Activated CD4-positive, alpha-beta T cell treated with anti-CD3 and anti-CD28 coated beads, Interleukin-2, amount 50 U/mL, for 48 hours (primary cell): ENCODE measurements around the gene FAM184A.
"Not testable (repeated sequence)": the region's sequence is repeated elsewhere in the genome, so short reads cannot be mapped to it uniquely, and the experiment has no call there.

Experiments
- DNase-seq, 2 experiments: peaks; one replicate each; pipeline ENCODE4 v3.0.0-alpha.2; 2020

Gene FAM184A

GRCh38 chr6:119009266-119009665, 69.2 kb downstream of the FAM184A start:
- DNase-seq: not testable (repeated sequence)

GRCh38 chr6:119006974-119007373, 71.5 kb downstream of the FAM184A start:
- no peak for DNase-seq

- DNase-seq: no peak
Observed at GRCh38 chr6:119002069-119002468, 76.4 kb downstream of the FAM184A start.

- no peak for DNase-seq
Observed at GRCh38 chr6:118999494-119000040, 78.9 kb downstream of the FAM184A start.

- not testable (repeated sequence) for DNase-seq
Observed at GRCh38 chr6:118997426-118997825, 81.0 kb downstream of the FAM184A start.

GRCh38 chr6:118996289-118996820, 82.1 kb downstream of the FAM184A start:
- no peak for DNase-seq

- no peak for DNase-seq
Observed at GRCh38 chr6:118993803-118994251, 84.6 kb downstream of the FAM184A start.

- no peak for DNase-seq
Observed at GRCh38 chr6:118993358-118993757, 85.1 kb downstream of the FAM184A start.

- DNase-seq: no peak
Observed at GRCh38 chr6:118992186-118992795, 86.2 kb downstream of the FAM184A start.

GRCh38 chr6:118986312-118986711, 92.2 kb downstream of the FAM184A start:
- no peak for DNase-seq

- DNase-seq: no peak
Observed at GRCh38 chr6:118985123-118985830, 93.2 kb downstream of the FAM184A start.

- no peak for DNase-seq
Observed at GRCh38 chr6:118984342-118984741, 94.1 kb downstream of the FAM184A start.

- DNase-seq: no peak
Observed at GRCh38 chr6:118982575-118982911, 95.9 kb downstream of the FAM184A start.

GRCh38 chr6:118981884-118982574, 96.4 kb downstream of the FAM184A start:
- DNase-seq: no peak

- DNase-seq: no peak
Observed at GRCh38 chr6:118980063-118980462, 98.4 kb downstream of the FAM184A start.

- DNase-seq: no peak
Observed at GRCh38 chr6:118974790-118975189, 103.7 kb downstream of the FAM184A start.

- DNase-seq: no peak
Observed at GRCh38 chr6:118971682-118972081, 106.8 kb downstream of the FAM184A start.

GRCh38 chr6:118970866-118971265, 107.6 kb downstream of the FAM184A start:
- DNase-seq: no peak

- DNase-seq: no peak
Observed at GRCh38 chr6:118968416-118968815, 110.0 kb downstream of the FAM184A start.

- no peak for DNase-seq
Observed at GRCh38 chr6:118967239-118967638, 111.2 kb downstream of the FAM184A start.

- no peak for DNase-seq
Observed at GRCh38 chr6:118965843-118966370, 112.6 kb downstream of the FAM184A start.

- no peak for DNase-seq
Observed at GRCh38 chr6:118965371-118965770, 113.1 kb downstream of the FAM184A start.

- DNase-seq: no peak
Observed at GRCh38 chr6:118963003-118963402, 115.5 kb downstream of the FAM184A start.
